ENCODE results near the gene BICRA.
"Not testable (repeated sequence)": the region's sequence is repeated elsewhere in the genome, so short reads cannot be mapped to it uniquely, and the experiment has no call there.

The BICRA gene

GRCh38 chr19:47608969-47609905 lies at the start of gene BICRA:
TSS of gene BICRA (plus strand) at chr19:47609134. CDS start at chr19:47673575, 64,441 bp downstream.
- DNase-seq (ENCODE audit: low read depth), result peak; percentile 77

DNA sequence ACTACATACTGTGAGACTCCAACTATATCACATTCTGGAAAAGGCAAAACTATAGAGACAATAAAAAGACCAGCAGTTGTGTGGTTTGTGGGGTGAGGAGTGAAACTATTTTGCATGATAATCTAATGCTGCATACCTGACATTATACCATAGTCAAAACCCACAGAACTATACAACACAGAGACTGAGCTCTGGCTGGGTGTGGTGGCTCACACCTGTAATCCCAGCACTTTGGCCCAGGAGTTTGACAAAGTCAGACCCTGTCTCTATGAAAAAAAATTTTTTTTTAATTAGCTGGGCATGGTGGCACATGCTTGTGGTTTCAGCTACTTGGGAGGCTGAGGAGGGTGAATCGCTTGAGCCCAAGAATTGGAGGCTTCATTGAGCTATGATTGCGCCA lies 47.9 kb upstream of the BICRA start:
- DNase-seq (ENCODE audit: low read depth), result no peak

GRCh38 chr19:47561440-47562057 lies 47.4 kb upstream of the BICRA start:
- no peak for DNase-seq (ENCODE audit: low read depth)

- no peak for DNase-seq (ENCODE audit: low read depth)
These were observed 44.9 kb upstream of the BICRA start for GRCh38 chr19:47564081-47564480.

DNA sequence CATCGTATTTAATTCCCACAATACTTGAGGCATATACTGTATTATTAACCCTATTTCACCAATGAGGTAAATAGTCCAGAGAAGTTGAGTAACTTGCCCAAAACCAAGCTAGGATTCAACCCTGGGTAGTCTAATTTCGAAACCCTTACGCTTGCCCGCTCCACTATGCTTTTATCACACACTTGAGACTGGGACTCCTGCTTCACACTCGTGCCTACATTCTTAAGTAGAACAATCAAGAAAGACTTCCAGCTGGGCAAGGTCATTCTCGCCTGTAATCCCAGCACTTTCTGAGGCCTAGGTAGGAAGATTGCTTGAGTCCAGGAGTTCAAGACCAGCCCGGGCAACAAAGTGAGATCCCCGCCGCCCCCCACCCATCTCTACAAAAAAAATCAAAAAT lies 39.6 kb upstream of the BICRA start:
- DNase-seq (ENCODE audit: low read depth), result no peak

DNA sequence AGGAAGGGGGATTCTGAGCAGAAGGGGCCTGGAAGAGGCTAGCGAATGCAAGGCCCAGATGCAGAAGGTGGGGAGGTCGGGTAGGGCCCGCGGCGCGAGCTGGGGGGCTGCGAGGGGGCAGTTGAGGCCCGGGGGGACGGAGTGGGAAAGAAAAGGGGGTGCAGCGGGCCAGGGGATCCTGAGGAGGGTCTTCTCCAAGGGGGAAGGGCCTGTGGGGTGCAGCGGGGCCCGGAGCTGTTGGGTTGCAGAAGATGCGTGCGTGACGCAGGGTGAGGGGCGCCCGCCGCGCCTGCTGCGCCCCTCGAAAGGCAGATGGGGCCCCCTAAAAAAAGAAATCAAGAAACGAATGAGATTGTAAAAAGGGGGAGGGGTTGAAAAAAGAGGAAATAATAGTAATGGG lies 36.3 kb upstream of the BICRA start:
- no peak for DNase-seq (ENCODE audit: low read depth)

DNA sequence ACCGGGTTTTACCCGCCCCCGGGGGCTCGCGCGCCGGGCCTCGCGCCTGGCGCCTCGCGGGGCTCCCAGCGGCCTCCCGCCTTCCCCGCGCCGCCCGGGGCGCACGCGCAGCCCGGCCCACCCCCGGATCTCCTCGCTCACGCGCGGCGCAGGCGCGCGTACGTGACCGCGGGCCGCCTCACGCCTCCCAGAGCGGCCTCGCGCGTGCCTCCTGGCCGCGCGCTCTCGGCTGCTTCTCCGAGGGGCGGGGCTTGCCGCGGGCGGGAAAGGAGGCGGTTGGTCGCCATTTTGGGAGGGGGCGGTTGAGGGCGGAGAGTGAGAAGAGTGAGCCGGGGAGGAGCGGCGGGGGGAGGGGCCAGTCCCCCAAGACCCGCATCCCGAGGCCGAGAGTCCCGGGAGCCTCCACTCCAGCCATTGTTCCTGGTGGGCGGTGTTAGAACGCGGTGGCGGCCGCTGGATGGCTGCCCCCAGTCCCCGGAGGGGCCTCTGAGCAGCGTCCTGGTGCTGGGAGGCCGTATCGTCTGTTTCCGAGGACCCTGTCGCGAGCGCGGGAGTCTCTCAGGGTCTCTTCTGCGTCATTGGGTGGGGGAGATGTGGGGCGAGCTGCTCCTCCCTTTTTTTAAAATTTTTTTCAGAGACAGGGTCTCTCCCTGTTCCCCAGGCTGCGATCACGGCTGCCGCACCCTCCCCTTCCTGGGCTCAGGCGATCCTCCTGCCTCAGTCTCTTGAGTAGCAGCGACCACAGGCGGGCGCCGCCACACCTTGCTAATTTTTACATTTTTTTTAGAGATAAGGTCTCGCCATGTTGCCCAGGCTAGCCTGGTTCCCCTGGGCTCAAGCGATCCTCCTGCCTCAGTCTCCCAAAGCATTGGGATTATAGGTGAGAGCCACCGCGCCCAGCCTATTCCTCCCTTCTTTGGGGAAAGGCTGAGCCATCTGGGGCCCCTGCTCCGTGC lies 35.6 kb upstream of the BICRA start, which contains the start of gene ZNF541:
ZNF541 (minus strand) TSS at position 78 of the 956 bp plus-strand sequence. CDS start 17,292 bp downstream, outside the sequence.
- peak; percentile 39 for DNase-seq (ENCODE audit: low read depth)

GRCh38 chr19:47580397-47580796 lies 28.5 kb upstream of the BICRA start:
- DNase-seq (ENCODE audit: low read depth), result no peak

- DNase-seq (ENCODE audit: low read depth), result no peak
These were observed 27.2 kb upstream of the BICRA start for GRCh38 chr19:47581605-47582319.

DNA sequence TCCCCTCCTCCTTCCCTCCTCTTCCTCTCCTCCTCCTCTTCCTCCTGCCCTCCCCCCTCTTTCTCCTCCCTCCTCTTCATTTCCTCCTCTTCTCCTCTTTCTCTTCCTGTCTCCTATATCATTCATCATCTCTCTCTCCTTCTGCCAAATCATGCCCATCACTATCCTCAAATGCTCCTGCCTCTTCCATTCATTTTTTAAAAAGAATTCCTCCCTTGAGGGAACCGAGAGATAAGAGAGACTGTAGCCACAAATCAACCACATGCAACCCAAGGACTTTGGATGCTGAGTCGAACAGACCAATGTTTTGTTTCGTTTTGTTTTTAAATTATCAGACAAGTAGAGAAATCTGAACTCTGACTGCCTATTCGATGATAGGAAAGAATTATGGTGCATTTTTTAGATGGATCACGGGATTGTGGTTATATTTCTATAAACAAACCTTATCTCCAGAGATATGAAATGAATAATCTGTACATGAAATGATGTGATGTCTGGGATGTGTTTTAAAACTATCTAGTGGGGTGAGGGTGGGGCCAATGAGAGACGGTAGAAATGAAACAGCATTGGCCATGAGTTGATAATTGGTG lies 26.5 kb upstream of the BICRA start:
- DNase-seq (ENCODE audit: low read depth), result peak; percentile 89

GRCh38 chr19:47583161-47583560 lies 25.8 kb upstream of the BICRA start:
- DNase-seq (ENCODE audit: low read depth), result not testable (repeated sequence)

DNA sequence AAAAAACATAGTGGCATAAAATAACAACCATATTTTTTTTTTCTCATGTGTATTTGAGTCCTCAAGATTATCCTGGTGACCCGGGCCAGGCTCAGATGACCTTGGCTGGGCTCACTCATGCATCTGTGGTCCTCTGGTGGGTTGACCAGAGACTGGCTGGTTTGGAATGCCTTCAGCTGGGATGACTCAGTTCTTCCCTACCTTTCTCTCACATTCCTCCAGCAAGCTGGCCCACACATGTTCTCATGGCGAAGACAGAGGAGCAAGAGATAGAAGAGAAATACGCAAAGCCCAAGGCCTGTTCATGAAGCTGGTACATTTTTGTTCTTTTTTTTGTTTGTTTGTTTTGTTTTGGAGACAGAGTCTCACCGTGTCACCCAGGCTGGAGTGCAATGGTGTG lies 21.6 kb upstream of the BICRA start:
- peak; percentile 78 for DNase-seq (ENCODE audit: low read depth)

- no peak for DNase-seq (ENCODE audit: low read depth)
These were observed 19.1 kb upstream of the BICRA start for GRCh38 chr19:47589824-47590223.

DNA sequence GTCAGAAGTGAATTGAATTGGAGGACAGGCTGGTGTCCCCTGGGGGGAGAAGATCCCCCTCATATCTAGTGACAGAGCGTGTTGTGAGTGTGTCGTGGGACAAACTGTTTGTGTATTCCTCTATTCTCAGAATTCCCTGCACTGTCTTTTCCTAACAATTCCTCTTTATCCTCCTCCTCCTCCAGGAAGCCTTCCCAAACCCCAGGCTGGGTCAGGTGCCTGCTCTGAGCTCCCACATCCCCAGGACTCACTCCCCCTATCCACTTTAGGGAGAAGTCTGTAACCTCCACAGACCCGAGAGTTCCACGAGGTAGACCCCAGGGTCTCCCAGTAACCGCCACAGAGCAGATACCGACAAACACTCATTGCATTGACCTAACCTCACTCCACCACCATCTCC lies 15.1 kb upstream of the BICRA start:
- no peak for DNase-seq (ENCODE audit: low read depth)

DNA sequence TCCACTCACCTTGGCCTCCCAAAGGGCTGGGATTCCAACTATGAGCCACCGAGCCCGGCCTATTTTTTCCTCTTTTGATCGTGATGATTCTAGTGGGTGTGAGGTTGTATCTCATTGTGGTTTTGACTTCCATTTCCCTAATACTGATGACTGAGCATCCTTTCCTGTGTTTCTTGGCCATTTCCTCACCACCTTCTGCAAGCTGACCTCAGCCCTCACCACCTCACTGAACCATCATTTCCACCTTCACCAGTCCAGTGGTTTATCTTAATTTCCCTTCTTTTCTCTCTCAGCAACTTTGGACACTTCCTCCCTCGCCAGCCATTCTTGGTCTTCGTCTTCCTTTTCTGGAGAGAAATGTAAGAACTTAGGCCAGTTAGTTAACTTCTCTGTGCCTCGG lies 13.0 kb upstream of the BICRA start:
- no peak for DNase-seq (ENCODE audit: low read depth)

DNA sequence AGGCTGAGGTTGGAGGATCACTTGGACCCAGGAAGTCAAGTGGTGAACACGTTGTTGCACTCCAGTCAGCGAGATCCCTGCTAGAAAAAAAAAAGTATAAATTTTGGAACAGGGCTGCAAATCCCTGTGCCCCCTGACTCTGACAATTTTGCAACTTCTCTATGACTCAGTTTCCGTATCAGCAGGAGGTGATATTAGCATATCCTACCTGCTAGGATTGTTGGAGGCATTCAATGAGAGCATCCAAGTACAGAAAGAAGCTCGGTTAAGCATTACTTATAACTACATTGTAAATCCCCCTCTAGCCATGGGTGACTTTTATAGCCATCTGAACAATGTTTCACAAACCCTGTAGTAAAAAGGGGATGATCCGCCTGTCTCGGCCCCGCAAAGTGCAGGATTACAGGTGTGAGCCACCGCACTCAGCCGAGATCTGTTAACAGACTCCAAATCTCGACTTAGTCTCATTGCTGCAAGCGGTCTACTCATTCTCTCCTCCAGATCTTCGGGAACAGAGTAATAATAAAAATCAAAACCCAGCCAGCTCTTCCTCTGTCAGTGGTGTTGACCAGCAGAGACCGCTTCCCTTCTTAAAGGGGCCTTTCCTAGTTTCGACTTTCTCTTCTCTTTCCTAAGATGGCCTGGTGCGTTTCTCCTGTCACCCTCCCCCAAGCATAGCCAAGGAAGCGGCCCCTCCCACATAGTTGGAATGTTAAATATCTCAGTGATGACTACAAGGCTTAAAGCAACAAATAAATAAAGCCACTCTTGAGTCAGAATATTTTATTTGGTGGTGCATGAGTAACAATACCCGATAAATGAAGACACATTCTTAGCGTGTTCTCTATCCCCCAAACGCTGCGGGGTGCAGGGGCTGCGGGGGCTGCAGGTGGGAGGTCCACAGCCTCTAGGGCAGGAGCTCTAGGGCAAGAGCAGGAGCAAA lies 10.3 kb upstream of the BICRA start:
- DNase-seq (ENCODE audit: low read depth), result peak; percentile 98

GRCh38 chr19:47599671-47600245 lies 9.2 kb upstream of the BICRA start:
- DNase-seq (ENCODE audit: low read depth), result not testable (repeated sequence)

GRCh38 chr19:47600246-47601179 lies 8.4 kb upstream of the BICRA start:
- peak; percentile 99 for DNase-seq (ENCODE audit: low read depth)

All from iris pigment epithelial cell (primary cell).